ENCODE data around the gene DSC2. TPM values are rescaled to one million over a fixed set of nuclear protein-coding genes. Genes with fewer than 3 reads are reported as not detected.

The DSC2 gene
- total RNA-seq, 2 experiments from 2014 or later: not detected

- Histone ChIP-seq H3K9me3 (ENCODE audit: low read length) (no peaks in the 10 kb centered on the region), H2AFZ (ENCODE audit: low read length) (no peak overlapping the region), H3K9me2 (ENCODE audit: insufficient read depth, low read length) (no peaks in the 10 kb centered on the region), H3K36me3 (ENCODE audit: insufficient read depth, low read length) (no peaks in the 10 kb centered on the region), H3K4me3 (ENCODE audit: low read depth, low read length, poor library complexity, severe bottlenecking) (no peak overlapping the region), H3K27ac (ENCODE audit: low read depth, low read length, poor library complexity, severe bottlenecking) (no peak overlapping the region), H3K4me2 (ENCODE audit: low read length) (no peak overlapping the region), H3K4me1 (ENCODE audit: insufficient read depth, low read length, poor library complexity, severe bottlenecking) (no peaks in the 10 kb centered on the region), H4K20me1 (ENCODE audit: insufficient read depth, low read length) (no peaks in the 10 kb centered on the region), H3K79me2 (ENCODE audit: insufficient read depth, low read depth, low read length) (no peaks in the 10 kb centered on the region)
- POLR2A ChIA-PET: no interaction called here
- BruUV-seq (replicated peaks): no TSS peak
- no peak for DNase-seq (ENCODE audit: low spot score)
- intact Hi-C loops (cut with micrococcal nuclease; ENCODE audit: unreplicated experiment): no loop called here
- CTCF ChIA-PET (ENCODE audit: unreplicated experiment): no interaction called here
- TF ChIP-seq CTCF (conservative IDR thresholded peaks at IDR 0.05; ENCODE audit: low read length) (no peak), EZH2phosphoT487 (IDR thresholded peaks at IDR 0.05; ENCODE audit: borderline replicate concordance, low read depth, low read length) (no peak)
Observed at GRCh38 chr18:31091350-31091749, 10.9 kb downstream of the DSC2 start.

- CTCF ChIA-PET (ENCODE audit: unreplicated experiment): no interaction called here
- H3K9me3 ChIP-seq (ENCODE audit: low read length): no peaks in the 10 kb centered on the region
- no peak for DNase-seq (ENCODE audit: low spot score)
- POLR2A ChIA-PET: no interaction called here
- intact Hi-C loops (cut with micrococcal nuclease; ENCODE audit: unreplicated experiment): no loop called here
- no peaks in the 10 kb centered on the region for H4K20me1 ChIP-seq (ENCODE audit: insufficient read depth, low read length)
- H3K36me3 ChIP-seq (ENCODE audit: insufficient read depth, low read length): no peaks in the 10 kb centered on the region
- no peak overlapping the region for H2AFZ ChIP-seq (ENCODE audit: low read length)
- no TSS peak for BruUV-seq (replicated peaks)
- no peaks in the 10 kb centered on the region for H3K9me2 ChIP-seq (ENCODE audit: insufficient read depth, low read length)
- H3K4me2 ChIP-seq (ENCODE audit: low read length): no peak overlapping the region
- no peak overlapping the region for H3K27ac ChIP-seq (ENCODE audit: low read depth, low read length, poor library complexity, severe bottlenecking)
- H3K4me3 ChIP-seq (ENCODE audit: low read depth, low read length, poor library complexity, severe bottlenecking): no peak overlapping the region
- TF ChIP-seq CTCF (conservative IDR thresholded peaks at IDR 0.05; ENCODE audit: low read length) (no peak), EZH2phosphoT487 (IDR thresholded peaks at IDR 0.05; ENCODE audit: borderline replicate concordance, low read depth, low read length) (no peak)
- no peaks in the 10 kb centered on the region for H3K4me1 ChIP-seq (ENCODE audit: insufficient read depth, low read length, poor library complexity, severe bottlenecking)
- H3K79me2 ChIP-seq (ENCODE audit: insufficient read depth, low read depth, low read length): no peaks in the 10 kb centered on the region
Observed at GRCh38 chr18:31088532-31088931, 13.7 kb downstream of the DSC2 start.

DNA sequence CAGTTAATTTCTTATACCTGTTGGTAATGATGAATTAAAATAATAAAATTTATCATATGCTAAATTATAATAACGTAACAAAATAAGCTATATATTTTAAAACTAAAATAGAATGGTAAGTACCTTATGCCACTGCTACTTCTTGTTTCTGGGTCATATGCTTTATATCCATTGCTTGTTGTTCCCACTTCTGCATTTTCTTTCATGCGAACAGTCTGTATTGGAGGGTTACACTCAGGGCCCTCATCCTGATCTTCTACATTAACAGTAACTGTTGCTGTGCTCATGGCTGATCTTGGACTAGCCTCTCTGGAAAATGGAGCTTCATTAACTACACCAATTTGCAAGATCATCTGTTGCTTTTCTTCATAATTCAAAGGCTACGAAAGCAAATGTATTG is 22.2 kb downstream of the DSC2 start:
- TF ChIP-seq EZH2phosphoT487 (IDR thresholded peaks at IDR 0.05; ENCODE audit: borderline replicate concordance, low read depth, low read length) (no peak), CTCF (conservative IDR thresholded peaks at IDR 0.05; ENCODE audit: low read length) (no peak)
- intact Hi-C loops (cut with micrococcal nuclease; ENCODE audit: unreplicated experiment): no loop called here
- BruUV-seq (replicated peaks): no TSS peak
- Histone ChIP-seq H3K4me3 (ENCODE audit: low read depth, low read length, poor library complexity, severe bottlenecking) (no peak overlapping the region), H3K79me2 (ENCODE audit: insufficient read depth, low read depth, low read length) (no peaks in the 10 kb centered on the region), H3K9me3 (ENCODE audit: low read length) (no peaks in the 10 kb centered on the region), H3K27ac (ENCODE audit: low read depth, low read length, poor library complexity, severe bottlenecking) (no peak overlapping the region), H3K9me2 (ENCODE audit: insufficient read depth, low read length) (no peaks in the 10 kb centered on the region), H3K4me2 (ENCODE audit: low read length) (no peak overlapping the region), H4K20me1 (ENCODE audit: insufficient read depth, low read length) (no peaks in the 10 kb centered on the region), H2AFZ (ENCODE audit: low read length) (no peak overlapping the region), H3K4me1 (ENCODE audit: insufficient read depth, low read length, poor library complexity, severe bottlenecking) (no peaks in the 10 kb centered on the region), H3K36me3 (ENCODE audit: insufficient read depth, low read length) (no peaks in the 10 kb centered on the region)
- ChIA-PET POLR2A (no interaction called here), CTCF (ENCODE audit: unreplicated experiment) (no interaction called here)
- no peak for DNase-seq (ENCODE audit: low spot score)

Measured in OCI-LY7 (cell line).